ENCODE results near the gene PSMB2.

- no peak for TF ChIP-seq YY1 (IDR thresholded peaks at IDR 0.05; ENCODE audit: low read depth, low read length)
- no peak for TF ChIP-seq CTCF (IDR thresholded peaks at IDR 0.05 in 2 of 3, conservative IDR thresholded peaks at IDR 0.05 in 1 of 3; ENCODE audit: control insufficient read depth in 2 of 3, extremely low read depth in 1 of 3, insufficient read depth in 1 of 3, low read depth in 3 of 3, low read length in 3 of 3)
Measured at GRCh38 chr1:35576061-35576765, 65.1 kb downstream of the PSMB2 start.
